Fibroblast of lung (primary cell): Measurements from ENCODE around the gene UHRF2. TPM values are rescaled to one million over a fixed set of nuclear protein-coding genes. Genes with fewer than 3 reads are reported as not detected.

Experiments used
- DNase-seq, 2 donors: peaks; one replicate each; pipeline versions ENCODE4 v3.0.0 to v3.0.0-alpha.2; 2010; ENCODE audit warnings: low read depth in 2 of 2
- H2AFZ ChIP-seq: 2 replicates; pipeline ENCODE4 v1.5.1; 2012; ENCODE audit warnings: low read length, control low read depth, inconsistent platforms
- H3K27ac ChIP-seq: 2 replicates; pipeline ENCODE4 v1.5.1; 2011; ENCODE audit warnings: low read length, control low read depth; ENCODE audit not compliant: insufficient read depth
- H3K27me3 ChIP-seq: 2 replicates; pipeline ENCODE4 v1.5.1; 2011; ENCODE audit warnings: mild to moderate bottlenecking, low read length; ENCODE audit not compliant: control insufficient read depth, insufficient read depth
- H3K36me3 ChIP-seq: 2 replicates; pipeline ENCODE4 v1.5.1; 2011; ENCODE audit warnings: low read length; ENCODE audit not compliant: control insufficient read depth, insufficient read depth
- H3K4me1 ChIP-seq: 2 replicates; pipeline ENCODE4 v1.5.1; 2011; ENCODE audit warnings: low read length; ENCODE audit not compliant: control insufficient read depth, insufficient read depth; ENCODE audit errors: extremely low read depth
- H3K4me2 ChIP-seq: 2 replicates; pipeline ENCODE4 v1.5.1; 2011; ENCODE audit warnings: low read length, control low read depth; ENCODE audit not compliant: insufficient read depth; ENCODE audit errors: extremely low read depth
- H3K4me3 ChIP-seq, 4 experiments: fragments of 200-600 bp in 1 of 4; sonication (generic) in 1 of 4; replicated peaks in 1 of 4; 2 replicates each; pipeline ENCODE4 v1.5.1; 2011 to 2016; ENCODE audit warnings: low read length in 4 of 4, low read depth in 3 of 4, mild to moderate bottlenecking in 3 of 4, control low read depth in 2 of 4, inconsistent platforms in 1 of 4, mixed read lengths in 1 of 4; ENCODE audit not compliant: insufficient read depth in 1 of 4; ENCODE audit errors: control extremely low read depth in 1 of 4
- H3K79me2 ChIP-seq: 2 replicates; pipeline ENCODE4 v1.5.1; 2012; ENCODE audit warnings: mild to moderate bottlenecking, low read length, inconsistent platforms; ENCODE audit not compliant: control insufficient read depth, insufficient read depth
- H3K9ac ChIP-seq: 2 replicates; pipeline ENCODE4 v1.5.1; 2011; ENCODE audit warnings: mild to moderate bottlenecking, low read length, control low read depth; ENCODE audit not compliant: insufficient read depth
- H3K9me3 ChIP-seq: 2 replicates; pipeline ENCODE4 v1.5.1; 2012; ENCODE audit warnings: low read depth, low read length; ENCODE audit not compliant: control insufficient read depth, insufficient read depth
- H4K20me1 ChIP-seq: 2 replicates; pipeline ENCODE4 v1.5.1; 2011; ENCODE audit warnings: low read length; ENCODE audit not compliant: control insufficient read depth, insufficient read depth; ENCODE audit errors: extremely low read depth
- CTCF ChIP-seq, 2 donors: IDR thresholded peaks in 1 of 2; conservative IDR thresholded peaks in 1 of 2; 1 replicate in 1 of 2; 2 replicates in 1 of 2; pipeline ENCODE4 v1.5.1; 2011 to 2012; ENCODE audit warnings: low read length in 2 of 2, control low read depth in 1 of 2, inconsistent platforms in 1 of 2, low read depth in 1 of 2, mild to moderate bottlenecking in 1 of 2
- EZH2 ChIP-seq: IDR thresholded peaks from 2 replicates; pipeline ENCODE4 v1.5.1; 2012; ENCODE audit warnings: low read length, control low read depth, mild to moderate bottlenecking; ENCODE audit errors: missing control alignments
- polyA plus RNA-seq, 2 donors: library from polyadenylated mRNA; depleted of rRNA in 1 of 2; stranded (reverse) in 1 of 2; unstranded in 1 of 2; fragments of >200 nt; gene quantifications; 2 replicates each; pipeline ENCODE4 v1.2.1, GENCODE V29; 2011 to 2012; ENCODE audit warnings: missing spikeins in 1 of 2
- total RNA-seq: library from RNA; depleted of rRNA; stranded (reverse); fragments of >200 nt; gene quantifications from 2 replicates; pipeline ENCODE4 v1.2.1, GENCODE V29; 2014

Gene UHRF2
- total and polyA plus RNA-seq, 2 donors (not counting 1 experiment from before 2014, with no cell fraction given): 28.8 to 81.7 TPM

GRCh38 chr9:6459718-6460117 lies 46.7 kb downstream of the UHRF2 start:
- Histone ChIP-seq H3K9ac (no peak overlapping the region), H3K4me2 (no peak overlapping the region), H3K36me3 (no peaks in the 10 kb centered on the region), H3K27me3 (no peaks in the 10 kb centered on the region), H4K20me1 (no peaks in the 10 kb centered on the region), H3K9me3 (no peaks in the 10 kb centered on the region), H3K4me3 (no peak overlapping the region), H3K4me1 (no peaks in the 10 kb centered on the region), H2AFZ (no peak overlapping the region), H3K79me2 (peaks cover 59% of the 10 kb centered on the region), H3K27ac (no peak overlapping the region)
- TF ChIP-seq CTCF (conservative IDR thresholded peaks at IDR 0.05 in 1 of 2, IDR thresholded peaks at IDR 0.05 in 1 of 2; ENCODE audit: low read depth in 1 of 2, low read length in 2 of 2) (no peak), EZH2 (no peak)
- no peak for DNase-seq

GRCh38 chr9:6460189-6460768 lies 47.3 kb downstream of the UHRF2 start:
- no peaks in the 10 kb centered on the region for H4K20me1 ChIP-seq
- H3K27me3 ChIP-seq: no peaks in the 10 kb centered on the region

GRCh38 chr9:6461619-6462018 lies 48.6 kb downstream of the UHRF2 start:
- Histone ChIP-seq H3K36me3 (no peaks in the 10 kb centered on the region), H3K4me3 (no peak overlapping the region), H3K4me2 (no peak overlapping the region), H3K27ac (no peak overlapping the region), H3K9ac (no peak overlapping the region), H3K79me2 (peaks cover 49% of the 10 kb centered on the region), H3K27me3 (no peaks in the 10 kb centered on the region), H2AFZ (no peak overlapping the region), H3K9me3 (no peaks in the 10 kb centered on the region), H4K20me1 (no peaks in the 10 kb centered on the region), H3K4me1 (no peaks in the 10 kb centered on the region)
- no peak for TF ChIP-seq CTCF (conservative IDR thresholded peaks at IDR 0.05 in 1 of 2, IDR thresholded peaks at IDR 0.05 in 1 of 2; ENCODE audit: low read depth in 1 of 2, low read length in 2 of 2)
- no peak for TF ChIP-seq EZH2
- DNase-seq: no peak

More at GRCh38 chr9:6460189-6460768, 47.3 kb downstream of the UHRF2 start:
- no peak overlapping the region for H2AFZ ChIP-seq
- no peak overlapping the region for H3K9ac ChIP-seq
- DNase-seq: no peak
- no peak overlapping the region for H3K4me2 ChIP-seq
- TF ChIP-seq CTCF (conservative IDR thresholded peaks at IDR 0.05 in 1 of 2, IDR thresholded peaks at IDR 0.05 in 1 of 2; ENCODE audit: low read depth in 1 of 2, low read length in 2 of 2): no peak
- no peak for TF ChIP-seq EZH2
- H3K9me3 ChIP-seq: no peaks in the 10 kb centered on the region
- no peak overlapping the region for H3K27ac ChIP-seq
- no peaks in the 10 kb centered on the region for H3K36me3 ChIP-seq
- H3K4me3 ChIP-seq: no peak overlapping the region
- H3K4me1 ChIP-seq: no peaks in the 10 kb centered on the region
- H3K79me2 ChIP-seq: peaks cover 56% of the 10 kb centered on the region
